CD4-positive, alpha-beta T cell treated with Interleukin-4 for 1 hour (primary cell): ENCODE measurements around the gene TMPRSS6.

Experiments used
- DNase-seq, 2 donors: peaks; one replicate each; pipeline ENCODE4 v3.0.0-alpha.2; 2020 to 2022

Gene TMPRSS6

DNA sequence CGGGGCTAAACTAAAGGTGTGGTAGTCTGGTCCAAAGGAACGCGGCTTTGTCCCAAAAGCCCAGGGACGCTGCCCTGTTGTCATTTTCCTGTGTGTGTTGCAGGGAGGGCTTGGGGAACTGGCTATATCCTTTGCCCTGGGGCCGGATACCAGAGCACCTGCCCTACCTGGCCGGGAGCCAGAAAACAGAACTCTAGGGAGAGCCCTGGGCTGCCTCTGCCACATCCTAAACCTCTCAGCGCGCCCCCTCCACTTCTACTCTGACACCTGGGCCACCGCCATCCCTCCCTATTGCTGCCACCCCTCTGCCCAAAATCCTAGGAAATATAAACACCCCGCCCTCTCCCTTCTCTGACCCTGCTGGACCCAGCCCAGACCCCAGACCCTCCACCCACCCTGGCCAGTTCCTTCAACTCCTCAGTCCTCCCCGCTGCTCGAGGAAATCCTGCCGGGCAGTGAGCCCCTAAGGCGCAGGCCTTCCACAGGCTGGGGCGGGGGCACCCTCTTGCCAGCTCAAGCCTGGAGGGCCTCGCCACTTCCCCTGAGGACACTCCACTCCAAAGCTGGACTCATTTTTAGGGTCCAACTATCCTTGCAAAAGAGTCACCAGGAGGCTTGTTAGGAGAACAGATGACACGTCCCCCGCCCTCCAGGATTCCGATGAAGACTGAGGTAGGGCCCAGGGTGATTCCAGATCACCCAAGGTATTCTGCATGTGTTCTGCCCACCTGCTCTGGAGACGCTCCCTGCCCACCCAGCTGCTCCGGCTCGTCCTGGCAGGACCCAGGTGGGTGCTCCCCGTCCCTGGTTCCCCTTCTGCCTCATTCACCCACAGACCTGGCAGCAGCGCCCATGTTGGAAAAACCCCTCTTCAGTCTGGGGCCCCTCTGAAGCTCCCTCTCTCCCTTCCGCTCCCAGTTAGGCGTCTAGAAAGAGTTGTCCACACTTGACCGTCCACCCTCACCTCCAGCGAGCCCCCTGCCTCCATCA is 45.8 kb downstream of the TMPRSS6 start:
- DNase-seq = no peak

- no peak for DNase-seq
These were observed 46.7 kb downstream of the TMPRSS6 start for GRCh38 chr22:37062702-37063381.

GRCh38 chr22:37062376-37062675 is 47.2 kb downstream of the TMPRSS6 start:
- DNase-seq = no peak

DNA sequence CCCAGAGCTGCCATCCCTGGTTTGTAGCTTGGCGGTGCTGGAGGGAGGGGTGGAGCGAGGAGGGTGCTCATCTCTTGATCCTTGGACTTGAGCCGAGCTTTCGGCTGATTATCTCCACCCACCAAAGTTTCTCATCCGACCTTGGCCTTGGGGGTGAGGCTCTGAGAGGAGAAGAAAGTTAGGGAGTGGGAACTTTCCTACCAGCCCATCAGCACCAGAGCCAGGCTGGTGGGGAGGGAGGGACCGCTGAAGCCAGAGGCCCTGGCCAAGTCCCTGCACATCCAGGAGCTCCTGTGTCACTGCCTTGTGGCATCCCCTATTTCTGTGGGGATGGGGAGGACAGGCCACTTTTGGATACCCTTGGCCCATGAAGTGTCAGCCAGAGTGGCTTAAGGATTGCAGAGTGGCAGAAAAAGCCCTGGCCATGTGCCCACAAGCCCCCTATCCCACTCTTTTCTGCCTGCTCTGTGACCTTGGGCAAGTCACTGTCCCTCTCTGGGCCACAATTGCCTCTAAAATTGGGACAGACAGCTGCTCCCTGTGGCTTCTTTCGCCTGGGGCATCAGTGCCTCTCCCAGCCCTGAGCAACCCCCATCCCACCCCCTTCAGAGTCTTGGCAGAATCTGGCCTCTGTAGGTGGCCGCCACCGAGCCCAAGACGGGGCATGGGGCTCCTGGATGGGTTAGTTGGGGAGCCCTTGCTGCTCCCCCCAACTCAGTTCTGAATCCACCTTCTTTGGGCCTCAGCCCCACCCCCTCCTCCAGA is 47.7 kb downstream of the TMPRSS6 start:
- no peak for DNase-seq

DNA sequence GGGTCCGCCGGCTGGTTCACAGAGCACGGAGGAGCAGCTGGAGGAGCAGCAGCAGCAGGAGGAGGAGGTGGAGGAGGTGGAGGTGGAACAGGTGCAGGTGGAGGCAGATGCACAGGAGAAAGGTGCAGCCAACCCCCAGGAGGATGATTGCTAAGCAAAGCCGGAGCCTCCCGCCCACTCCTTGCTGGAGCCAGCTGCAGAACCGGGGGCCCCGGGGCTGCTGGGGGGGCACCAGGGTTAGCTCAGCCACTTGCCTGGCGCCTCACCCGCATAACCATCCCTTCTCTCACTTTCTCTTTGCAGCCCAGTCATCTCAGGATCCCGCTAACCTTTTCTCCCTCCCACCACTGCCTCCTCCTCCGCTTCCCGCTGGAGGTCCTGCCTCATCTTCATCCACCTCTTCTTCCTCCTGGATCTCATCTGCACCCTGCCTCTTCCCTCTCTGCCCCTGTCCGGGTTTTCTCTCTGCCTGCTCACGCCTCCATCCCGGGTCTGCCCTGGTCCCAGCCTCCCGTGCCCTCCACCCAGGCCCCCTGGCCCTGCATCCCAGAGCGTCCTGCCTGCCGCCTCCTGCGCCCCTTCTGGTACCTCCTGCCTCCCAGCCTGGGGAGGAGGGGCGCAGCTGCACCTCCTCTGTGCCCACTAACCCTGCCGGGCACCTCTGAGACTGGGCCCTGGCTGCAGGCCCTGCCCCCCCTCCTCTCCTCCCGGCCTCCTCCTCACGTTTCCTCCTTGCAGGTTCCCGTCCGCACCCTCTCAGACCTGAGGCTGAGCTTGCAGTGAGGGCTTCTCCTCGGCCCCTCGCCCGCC is 48.5 kb downstream of the TMPRSS6 start:
- no peak for DNase-seq

- no peak for DNase-seq
These were observed 49.5 kb downstream of the TMPRSS6 start for GRCh38 chr22:37059876-37060449.

GRCh38 chr22:37058917-37059701 is 50.4 kb downstream of the TMPRSS6 start:
- no peak for DNase-seq

DNA sequence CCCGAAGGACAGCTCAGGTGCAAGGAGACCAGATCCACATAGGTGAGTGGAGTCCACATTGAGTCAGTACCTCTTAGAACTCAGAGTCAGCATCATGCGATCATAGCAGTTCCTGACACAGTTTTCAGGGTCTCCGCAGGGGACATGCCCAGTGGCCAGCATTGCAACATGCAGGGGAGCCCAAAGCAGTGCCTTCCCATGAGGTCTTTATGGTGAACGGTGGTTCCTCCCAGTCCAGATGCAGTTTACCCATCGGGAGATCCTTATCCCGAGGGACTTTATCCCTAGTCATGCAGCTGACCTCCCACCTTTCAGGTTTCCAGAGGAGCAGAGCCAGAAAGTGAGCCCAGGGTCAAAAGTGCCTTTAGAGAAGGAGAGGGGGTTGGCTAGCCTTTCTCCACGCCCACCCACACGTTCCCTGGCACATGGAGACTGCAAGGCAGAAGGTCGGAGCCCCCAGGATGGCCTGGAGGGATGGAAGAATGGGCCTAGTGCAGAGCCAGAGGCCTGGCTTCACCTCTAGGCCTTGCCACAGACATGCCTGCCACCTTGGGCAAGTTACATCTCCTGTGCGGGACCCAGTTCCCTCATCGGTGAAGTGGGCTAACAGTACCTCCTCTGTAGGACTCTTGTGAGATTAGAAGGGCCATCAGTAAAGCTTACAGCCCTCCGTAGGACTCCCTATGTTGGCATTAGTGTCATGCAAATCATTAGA is 51.6 kb downstream of the TMPRSS6 start:
- no peak for DNase-seq

GRCh38 chr22:37057226-37057625 is 52.3 kb downstream of the TMPRSS6 start:
- no peak for DNase-seq

DNA sequence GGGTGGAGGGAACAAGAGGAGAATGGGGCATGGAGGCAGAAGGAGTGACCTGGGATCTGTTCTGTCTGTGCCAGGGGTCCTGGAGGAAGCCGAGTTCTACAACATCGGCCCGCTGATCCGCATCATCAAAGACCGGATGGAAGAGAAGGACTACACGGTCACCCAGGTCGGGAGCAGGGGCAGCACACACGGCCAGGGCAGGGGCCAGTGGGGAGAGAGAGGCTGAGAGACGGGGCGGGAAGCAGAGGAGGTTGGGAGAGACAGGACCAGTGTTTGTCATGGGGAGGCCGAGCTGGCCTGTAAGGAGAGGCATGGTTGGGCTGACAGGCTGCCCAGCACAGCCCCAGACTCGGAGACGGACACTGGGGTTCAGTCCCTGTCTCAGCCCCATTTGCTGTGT is 53.3 kb downstream of the TMPRSS6 start:
- no peak for DNase-seq

GRCh38 chr22:37054600-37055365 is 54.7 kb downstream of the TMPRSS6 start:
- no peak for DNase-seq

DNA sequence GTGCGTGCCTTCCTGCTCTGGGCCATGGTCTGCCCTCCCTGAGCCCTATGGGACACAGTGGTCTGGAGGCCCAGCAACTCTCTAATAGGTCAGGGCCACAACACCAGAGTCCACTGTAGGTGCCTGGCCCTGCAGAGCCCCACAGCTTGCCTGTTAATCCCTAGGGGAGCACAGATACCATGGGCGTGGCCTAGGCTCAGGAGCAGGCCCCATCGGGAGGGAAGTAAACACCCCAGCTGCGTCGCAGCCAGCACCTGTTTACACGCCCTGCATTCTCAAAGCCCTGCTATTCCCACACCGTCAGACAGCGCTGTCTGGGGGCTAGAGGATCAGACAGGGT is 55.5 kb downstream of the TMPRSS6 start:
- no peak for DNase-seq

DNA sequence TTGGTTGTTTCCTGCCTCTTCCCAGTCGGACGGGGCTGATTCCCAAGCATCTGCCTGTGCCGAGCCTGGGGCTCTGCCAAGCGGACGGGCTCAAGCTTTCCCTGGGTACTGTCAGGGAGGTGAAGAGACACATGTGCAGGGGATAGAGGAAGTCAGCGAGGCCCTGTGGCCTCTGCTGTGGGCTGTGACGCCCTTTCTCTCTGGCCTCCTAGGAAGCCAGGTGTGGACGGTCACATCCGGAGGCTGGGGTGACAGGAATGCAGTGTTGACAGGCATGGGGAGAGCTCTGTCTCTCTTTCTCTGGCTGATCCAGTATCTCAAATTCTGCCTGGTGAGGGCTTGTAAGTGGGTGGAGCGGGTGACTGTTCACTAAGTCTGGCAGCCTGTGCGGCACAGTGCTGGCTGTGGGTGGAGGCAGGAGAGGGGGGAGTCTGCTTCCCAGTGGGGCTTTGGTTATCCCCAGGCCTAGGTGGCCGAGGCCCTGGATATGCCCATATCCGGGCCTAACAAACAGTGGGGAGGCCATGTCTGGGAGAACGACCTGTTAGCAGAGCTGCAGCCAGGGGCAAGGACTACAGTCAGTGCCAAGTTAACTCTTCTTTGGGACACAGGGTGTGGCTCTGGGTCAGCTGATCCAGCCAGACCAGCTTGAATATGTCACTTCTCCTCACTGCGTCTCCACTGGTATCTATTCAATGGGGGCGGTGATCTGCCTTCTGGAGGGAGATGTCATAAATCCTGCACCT is 56.0 kb downstream of the TMPRSS6 start:
- DNase-seq = no peak

GRCh38 chr22:37052386-37053309 is 56.9 kb downstream of the TMPRSS6 start:
- no peak for DNase-seq

DNA sequence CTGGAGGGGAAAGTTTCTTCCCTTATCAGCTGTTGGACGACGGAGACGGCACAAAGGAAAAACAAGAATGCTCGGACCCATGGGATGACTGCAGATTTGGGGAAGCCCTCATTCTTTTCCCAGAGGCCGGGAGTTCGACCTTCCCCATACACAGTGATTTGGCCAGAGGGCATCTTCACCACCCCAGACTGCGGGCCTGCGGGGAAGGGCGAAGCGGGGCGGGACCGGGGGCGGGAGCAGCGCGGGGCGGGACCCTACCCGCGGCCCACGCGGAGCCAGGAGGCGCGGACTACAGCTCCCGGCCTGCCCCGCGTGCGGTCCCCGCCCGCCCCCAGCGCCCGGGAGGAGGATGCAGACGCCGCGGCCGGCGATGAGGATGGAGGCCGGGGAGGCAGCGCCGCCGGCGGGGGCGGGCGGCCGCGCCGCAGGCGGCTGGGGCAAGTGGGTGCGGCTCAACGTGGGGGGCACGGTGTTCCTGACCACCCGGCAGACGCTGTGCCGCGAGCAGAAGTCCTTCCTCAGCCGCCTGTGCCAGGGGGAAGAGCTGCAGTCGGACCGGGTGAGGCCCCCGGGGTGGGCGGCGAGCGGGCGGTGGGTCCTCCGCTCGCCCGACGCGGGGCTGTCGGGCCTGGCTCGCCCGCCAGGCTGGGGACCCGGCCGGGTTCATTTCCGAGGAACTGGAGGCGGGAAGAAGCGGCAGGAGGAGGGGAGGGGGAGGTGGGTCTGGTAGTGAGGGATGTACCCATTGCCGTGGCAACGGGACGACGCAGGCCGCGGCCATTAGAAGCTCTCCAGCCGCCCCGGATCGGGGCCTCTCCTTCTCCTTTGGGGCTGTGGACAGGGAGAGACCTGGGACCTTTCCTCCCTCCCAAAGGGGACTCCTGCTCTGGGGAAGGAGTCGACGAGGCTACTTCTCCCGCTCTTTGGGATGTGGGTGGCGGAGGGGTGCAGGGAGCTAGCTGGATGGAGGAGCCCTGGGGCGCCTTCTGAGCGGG is 57.8 kb downstream of the TMPRSS6 start, which contains the start of gene KCTD17:
Gene KCTD17, plus strand, starts transcription at position 352 of the 995 bp plus-strand sequence. Its CDS starts 19 bp downstream, at position 371.
- DNase-seq = peak; percentile 75 to 76

DNA sequence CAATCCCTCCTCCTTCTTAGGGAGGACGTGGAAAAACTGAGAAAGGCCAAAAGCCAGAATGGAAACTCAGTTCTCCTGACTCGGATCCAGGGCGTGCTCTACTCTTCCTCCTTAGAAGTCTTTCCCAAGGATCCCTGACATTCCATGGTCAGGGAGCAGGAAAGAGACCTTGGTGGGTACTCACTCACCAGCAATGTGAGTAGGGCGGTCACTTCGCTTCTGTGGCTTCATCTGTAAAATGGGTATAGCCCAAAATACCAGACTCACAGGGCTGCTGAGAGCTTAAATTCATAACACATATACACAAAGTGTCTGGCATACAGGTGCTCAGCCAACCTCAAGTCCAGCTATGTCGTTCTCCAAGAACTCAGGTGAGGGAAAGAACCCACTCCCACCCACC is 58.6 kb downstream of the TMPRSS6 start:
- DNase-seq = no peak

GRCh38 chr22:37049224-37049623 is 60.3 kb downstream of the TMPRSS6 start:
- DNase-seq = no peak
